HepG2 (cell line): ENCODE data around the gene IL36A.

Source experiments
- GABPA ChIP-seq, 2 experiments: IDR thresholded peaks; 2 replicates each; pipeline ENCODE4 v1.6.1; 2011 to 2016; ENCODE audit warnings: low read depth in 2 of 2, low read length in 1 of 2, missing biosample characterization in 1 of 2, missing genetic modification characterization in 1 of 2
- MEIS2 ChIP-seq: sonication (generic); formaldehyde crosslinking; IDR thresholded peaks from 2 replicates; pipeline ENCODE4 v1.9.0; 2021; ENCODE audit warnings: mild to moderate bottlenecking, missing genetic modification reagents
- MTF2 ChIP-seq: sonication (generic); formaldehyde crosslinking; IDR thresholded peaks from 2 replicates; pipeline ENCODE4 v1.5.0; 2020; ENCODE audit warnings: missing genetic modification reagents, borderline replicate concordance
- SETDB1 ChIP-seq: sonication (generic); formaldehyde crosslinking; IDR thresholded peaks from 2 replicates; pipeline ENCODE4 v1.5.1; 2020; ENCODE audit warnings: missing genetic modification reagents, mild to moderate bottlenecking, borderline replicate concordance
- ZFYVE20 ChIP-seq: sonication (generic); formaldehyde crosslinking; IDR thresholded peaks from 2 replicates; pipeline ENCODE4 v1.8.0; 2023; ENCODE audit warnings: low read depth, mild to moderate bottlenecking, moderate library complexity, missing genetic modification reagents, borderline replicate concordance
- TF ChIP-seq, protein P1 (sequence below): sonication (generic); formaldehyde crosslinking; IDR thresholded peaks from 2 replicates; pipeline ENCODE4 v1.4.0; 2020; ENCODE audit warnings: missing genetic modification reagents

DNA sequence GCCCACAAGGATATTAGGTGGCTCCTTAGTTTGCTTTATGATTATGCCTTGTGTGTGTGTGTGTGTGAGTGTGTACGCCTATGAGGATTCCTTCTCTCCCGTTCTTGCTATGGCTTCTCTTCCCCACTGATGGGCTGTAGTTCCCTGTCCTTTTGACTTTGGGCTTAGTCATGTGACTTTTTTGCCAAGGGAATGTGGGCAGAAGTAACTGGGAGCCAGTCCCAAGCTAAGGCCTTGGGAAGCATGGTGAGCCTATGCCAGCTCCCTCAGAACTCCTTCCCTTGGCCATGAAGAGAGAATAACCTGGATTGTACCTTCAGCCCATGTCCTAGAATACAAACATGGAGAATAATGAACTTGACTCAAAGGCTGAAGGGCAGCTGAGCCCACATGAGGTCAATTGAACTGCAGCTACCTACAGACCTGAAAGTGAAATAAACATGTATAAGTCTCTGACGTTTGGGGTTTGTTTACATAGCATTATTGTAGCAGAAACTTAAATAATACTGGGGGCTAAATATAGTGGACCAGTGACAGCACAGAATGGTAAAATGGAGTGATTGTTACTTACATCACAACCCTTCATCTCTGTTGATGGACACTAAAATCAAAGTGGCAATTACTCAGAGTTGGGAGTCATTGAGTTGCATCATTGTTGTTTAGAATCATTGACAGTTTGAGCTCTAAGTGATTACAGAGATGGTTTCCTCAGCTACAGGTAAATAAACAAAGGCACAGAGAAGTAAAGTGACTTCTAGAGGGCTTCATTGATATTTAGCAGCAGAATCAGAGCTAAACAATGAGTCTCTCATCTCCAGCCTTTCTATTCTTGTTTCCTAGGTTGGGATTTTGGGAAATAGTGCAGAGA, 42.7 kb upstream of the IL36A start:
- TF ChIP-seq MEIS2 (CRISPR knock-in tag) (no peak), MTF2 (CRISPR knock-in tag) (no peak), GABPA (IDR thresholded peaks at IDR 0.05; ENCODE audit: low read depth, low read length) (no peak), GABPA (CRISPR knock-in tag; IDR thresholded peaks at IDR 0.05; ENCODE audit: low read depth) (no peak), ZFYVE20 (CRISPR knock-in tag) (no peak), SETDB1 (CRISPR knock-in tag) (no peak)
- TF ChIP-seq, protein P1, sequence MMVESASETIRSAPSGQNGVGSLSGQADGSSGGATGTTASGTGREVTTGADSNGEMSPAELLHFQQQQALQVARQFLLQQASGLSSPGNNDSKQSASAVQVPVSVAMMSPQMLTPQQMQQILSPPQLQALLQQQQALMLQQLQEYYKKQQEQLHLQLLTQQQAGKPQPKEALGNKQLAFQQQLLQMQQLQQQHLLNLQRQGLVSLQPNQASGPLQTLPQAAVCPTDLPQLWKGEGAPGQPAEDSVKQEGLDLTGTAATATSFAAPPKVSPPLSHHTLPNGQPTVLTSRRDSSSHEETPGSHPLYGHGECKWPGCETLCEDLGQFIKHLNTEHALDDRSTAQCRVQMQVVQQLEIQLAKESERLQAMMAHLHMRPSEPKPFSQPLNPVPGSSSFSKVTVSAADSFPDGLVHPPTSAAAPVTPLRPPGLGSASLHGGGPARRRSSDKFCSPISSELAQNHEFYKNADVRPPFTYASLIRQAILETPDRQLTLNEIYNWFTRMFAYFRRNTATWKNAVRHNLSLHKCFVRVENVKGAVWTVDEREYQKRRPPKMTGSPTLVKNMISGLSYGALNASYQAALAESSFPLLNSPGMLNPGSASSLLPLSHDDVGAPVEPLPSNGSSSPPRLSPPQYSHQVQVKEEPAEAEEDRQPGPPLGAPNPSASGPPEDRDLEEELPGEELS (CRISPR knock-in tag): no peak
